T-cell (primary cell): ENCODE measurements around the gene FCHSD2. TPM values are rescaled to one million over a fixed set of nuclear protein-coding genes. Genes with fewer than 3 reads are reported as not detected.
"Not testable (repeated sequence)": the region's sequence is repeated elsewhere in the genome, so short reads cannot be mapped to it uniquely, and the experiment has no call there.

Experiments used
- ATAC-seq, 4 experiments: fragments of 200-7000 bp in 3 of 4; fragments of 150-1000 bp in 1 of 4; cut with Tn5 transposase; replicated peaks in 1 of 4; 1 replicate in 3 of 4; 2 replicates in 1 of 4; pipeline ENCODE4 v1.10.0; 2021; ENCODE audit warnings: moderate library complexity in 3 of 4, mild to moderate bottlenecking in 2 of 4, moderate number of reproducible peaks in 1 of 4
- CTCF ChIA-PET, 2 donors: fragments of 300-600 bp; sonication (Branson Sonifier 250); formaldehyde crosslinking; loops; one replicate each; lab custom pipeline; 2022; ENCODE audit warnings: antibody characterized with exemption in 2 of 2; lab: Charles Lee
- POLR2A ChIA-PET, 2 donors: fragments of 300-600 bp; sonication (Branson Sonifier 250); formaldehyde crosslinking; loops; one replicate each; lab custom pipeline; 2022; ENCODE audit warnings: antibody characterized with exemption in 2 of 2; lab: Charles Lee
- DNase-seq, 35 experiments: peaks; one replicate each; pipeline versions ENCODE4 v3.0.0 to v3.0.0-alpha.2; 2013 to 2023
- H3K27ac ChIP-seq: one replicate; pipeline ENCODE4 v1.5.1; 2013; ENCODE audit warnings: low read length
- H3K27me3 ChIP-seq, 2 experiments: replicated peaks in 1 of 2; 1 replicate in 1 of 2; 2 replicates in 1 of 2; pipeline versions ENCODE4 v1.6.1 to v1.7.0; 2013; ENCODE audit warnings: low read length in 1 of 2, mixed read lengths in 1 of 2; ENCODE audit not compliant: control insufficient read depth in 2 of 2, insufficient read depth in 2 of 2; ENCODE audit errors: extremely low read depth in 1 of 2
- H3K36me3 ChIP-seq, 2 donors: 1 replicate in 1 of 2; 2 replicates in 1 of 2; pipeline versions ENCODE4 v1.6.1 to v1.7.0; 2013; ENCODE audit warnings: low read length in 1 of 2; ENCODE audit not compliant: control insufficient read depth in 2 of 2, insufficient read depth in 1 of 2; ENCODE audit errors: extremely low read depth in 1 of 2
- H3K4me1 ChIP-seq, 2 experiments: 1 replicate in 1 of 2; 2 replicates in 1 of 2; pipeline versions ENCODE4 v1.6.1 to v1.7.0; 2013; ENCODE audit warnings: low read length in 2 of 2, mixed read lengths in 1 of 2; ENCODE audit not compliant: insufficient read depth in 2 of 2, control insufficient read depth in 1 of 2; ENCODE audit errors: extremely low read depth in 1 of 2
- H3K4me3 ChIP-seq, 2 donors: 1 replicate in 1 of 2; 2 replicates in 1 of 2; pipeline versions ENCODE4 v1.5.1 to v1.7.0; 2013; ENCODE audit warnings: mild to moderate bottlenecking in 2 of 2, low read length in 1 of 2, moderate library complexity in 1 of 2; ENCODE audit not compliant: control insufficient read depth in 1 of 2; ENCODE audit errors: extremely low read depth in 1 of 2
- H3K9me3 ChIP-seq: 2 replicates; pipeline ENCODE4 v1.7.0; 2013
- H3K27ac Mint-ChIP-seq, 2 donors: one replicate each; pipeline ENCODE4 v1.8.0; 2020 to 2021; ENCODE audit warnings: mild to moderate bottlenecking in 2 of 2, mixed read lengths in 2 of 2
- H3K27me3 Mint-ChIP-seq, 2 donors: one replicate each; pipeline ENCODE4 v1.8.0; 2021 to 2022; ENCODE audit warnings: mixed read lengths in 2 of 2
- H3K36me3 Mint-ChIP-seq: one replicate; pipeline ENCODE4 v1.8.0; 2021; ENCODE audit warnings: mixed read lengths
- H3K4me1 Mint-ChIP-seq, 3 donors: one replicate each; pipeline ENCODE4 v1.8.0; 2020 to 2022; ENCODE audit warnings: mixed read lengths in 3 of 3, mild to moderate bottlenecking in 1 of 3
- H3K4me3 Mint-ChIP-seq, 3 donors: one replicate each; pipeline ENCODE4 v1.8.0; 2020 to 2022; ENCODE audit warnings: mild to moderate bottlenecking in 3 of 3, mixed read lengths in 3 of 3, moderate library complexity in 3 of 3
- H3K9me3 Mint-ChIP-seq, 3 donors: one replicate each; pipeline ENCODE4 v1.8.0; 2020 to 2022; ENCODE audit warnings: mixed read lengths in 3 of 3
- WGBS: methylation state at CpG from one replicate; pipeline ENCODE4 v1.1.5; 2013; ENCODE audit warnings: missing lambda C conversion rate; ENCODE audit not compliant: insufficient coverage; 5-methylcytosine and 5-hydroxymethylcytosine counted together
- total RNA-seq, 35 experiments: library from RNA in 6 of 35; stranded (reverse) in 6 of 35; fragments of 120-200 nt in 1 of 35; gene quantifications; one replicate each; pipeline versions ENCODE4 v1.2.1 to v1.2.4 and lab custom pipeline; 2013 to 2026

FCHSD2 gene
- total RNA-seq, 5 donors from 2014 or later (not counting 1 experiment from before 2014, with no cell fraction given), result 37.0 to 53.8 (median 46.3) TPM

- DNase-seq (no peak), ATAC-seq (no peak)
- CTCF ChIA-PET, result no interaction called here
- POLR2A ChIA-PET, result no interaction called here
- Histone ChIP-seq H3K4me1 (no peaks in the 10 kb centered on the region), H3K9me3 (no peaks in the 10 kb centered on the region), H3K36me3 (peaks cover 0 to 6% of the 10 kb centered on the region in 2 donors), H3K27ac (no peak overlapping the region), H3K27me3 (no peaks in the 10 kb centered on the region), H3K4me3 (no peak overlapping the region)
- 100% methylated on average over 1 of the region's 5 CpGs for WGBS
- Mint-ChIP-seq H3K9me3 (no peaks in the 10 kb centered on the region), H3K27ac (no peak overlapping the region), H3K4me1 (peaks cover 8 to 10% (median 8%) of the 10 kb centered on the region in 3 donors), H3K4me3 (no peak overlapping the region), H3K27me3 (no peaks in the 10 kb centered on the region), H3K36me3 (peaks cover 27% of the 10 kb centered on the region)
These were observed 220.9 kb downstream of the FCHSD2 start for GRCh38 chr11:72921028-72921716.

DNA sequence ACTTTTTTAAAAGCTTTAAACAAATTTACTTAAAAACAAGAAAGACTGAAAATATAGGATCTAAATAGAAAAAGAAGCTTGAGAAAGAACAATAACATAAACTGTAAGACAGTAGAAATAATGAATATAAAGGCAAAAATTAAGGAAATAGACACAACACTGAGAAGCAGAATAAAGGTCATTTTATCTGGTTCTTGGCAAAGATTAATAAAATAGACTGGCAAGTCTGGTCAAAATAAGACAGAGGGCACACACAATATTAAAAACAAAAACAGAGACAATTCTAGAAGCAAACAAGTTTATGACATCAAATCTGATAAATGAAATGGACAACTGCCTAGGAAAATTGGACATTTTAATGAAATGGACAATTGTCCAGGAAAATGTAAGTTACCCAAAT lies 222.1 kb downstream of the FCHSD2 start:
- ChIA-PET POLR2A (no interaction called here), CTCF (interaction anchor here in 1 of 2 donors (1.4 kb wide), 1 partner anchor 259 kb away, joined by 4 read pairs; no protein-coding TSS in a partner anchor)
- H3K36me3 ChIP-seq, result peaks cover 0 to 6% of the 10 kb centered on the region in 2 donors
- H3K27me3 Mint-ChIP-seq, result no peaks in the 10 kb centered on the region
- DNase-seq (no peak), ATAC-seq (no peak)
- no peaks in the 10 kb centered on the region for H3K9me3 Mint-ChIP-seq
- peaks cover 37% of the 10 kb centered on the region for H3K36me3 Mint-ChIP-seq
- H3K9me3 ChIP-seq, result no peaks in the 10 kb centered on the region
- no peak overlapping the region for H3K4me3 ChIP-seq
- no peak overlapping the region for H3K4me3 Mint-ChIP-seq
- peaks cover 4 to 5% (median 5%) of the 10 kb centered on the region in 3 donors for H3K4me1 Mint-ChIP-seq
- peak overlapping the region in 1 of 2 donors; percentile 10 for H3K27ac Mint-ChIP-seq
- no peaks in the 10 kb centered on the region for H3K27me3 ChIP-seq
- no peaks in the 10 kb centered on the region for H3K4me1 ChIP-seq
- no peak overlapping the region for H3K27ac ChIP-seq

DNA sequence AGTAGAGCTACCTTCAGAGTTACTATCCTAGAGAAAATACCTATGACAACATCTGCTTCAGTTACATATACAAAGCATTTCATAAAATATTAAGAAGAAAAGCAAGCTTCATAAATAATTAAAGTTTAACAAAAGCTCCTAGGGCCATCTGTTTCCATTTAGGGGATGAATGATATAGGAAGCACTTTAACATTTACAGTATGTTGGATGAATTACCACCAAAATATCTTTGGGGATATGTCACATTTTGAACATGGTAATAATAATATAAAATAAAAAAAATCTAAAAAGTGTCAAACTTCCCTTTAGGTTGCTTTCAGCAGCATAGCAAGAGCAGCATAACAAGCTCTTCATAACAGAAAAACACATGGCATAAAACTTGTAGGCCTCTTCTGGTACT lies 223.3 kb downstream of the FCHSD2 start:
- Mint-ChIP-seq H3K9me3 (no peaks in the 10 kb centered on the region), H3K4me3 (no peak overlapping the region), H3K4me1 (no peaks in the 10 kb centered on the region), H3K27me3 (no peaks in the 10 kb centered on the region), H3K36me3 (peaks cover 46% of the 10 kb centered on the region), H3K27ac (no peak overlapping the region)
- no peak overlapping the region for H3K4me3 ChIP-seq
- ChIA-PET CTCF (interaction anchor here in 1 of 2 donors (0.5 to 1.4 kb wide), 3 partner anchors 28 to 260 kb away, joined by 3 to 4 read pairs (median 4); no protein-coding TSS in a partner anchor), POLR2A (no interaction called here)
- DNase-seq, result no peak
- H3K4me1 ChIP-seq, result no peaks in the 10 kb centered on the region
- no peaks in the 10 kb centered on the region for H3K9me3 ChIP-seq
- no peak overlapping the region for H3K27ac ChIP-seq
- no peaks in the 10 kb centered on the region for H3K27me3 ChIP-seq
- no peak for ATAC-seq
- H3K36me3 ChIP-seq, result peaks cover 0 to 6% of the 10 kb centered on the region in 2 donors

DNA sequence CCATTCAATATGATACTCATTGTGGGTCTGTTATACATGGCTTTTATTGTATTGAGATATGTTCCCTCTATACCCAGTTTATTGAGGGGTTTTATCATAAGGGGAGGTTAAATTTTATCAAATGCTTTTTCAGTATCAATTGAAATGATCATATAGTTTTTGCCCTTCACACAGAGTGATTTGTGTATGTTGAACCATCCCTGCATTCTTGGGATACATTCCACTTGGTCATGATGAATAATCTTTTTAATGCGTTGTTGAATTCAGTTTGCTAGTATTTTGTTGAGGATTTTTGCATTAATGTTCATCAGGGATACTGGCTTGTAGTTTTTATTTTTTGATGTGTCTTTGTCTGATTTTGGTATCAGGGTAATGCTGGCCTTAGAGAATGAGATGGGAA lies 229.9 kb downstream of the FCHSD2 start:
- H3K9me3 Mint-ChIP-seq, result peaks cover 6 to 23% (median 15%) of the 10 kb centered on the region in 3 donors
- ATAC-seq, result no peak
- DNase-seq, result no peak
- no peaks in the 10 kb centered on the region for H3K4me1 Mint-ChIP-seq
- no peaks in the 10 kb centered on the region for H3K4me1 ChIP-seq
- ChIA-PET CTCF (no interaction called here), POLR2A (interaction anchor here in 1 of 2 donors (0.7 kb wide), 1 partner anchor 1681 kb away, joined by 3 read pairs; no protein-coding TSS in a partner anchor)
- H3K27me3 Mint-ChIP-seq, result no peaks in the 10 kb centered on the region
- H3K27me3 ChIP-seq, result no peaks in the 10 kb centered on the region
- H3K36me3 ChIP-seq, result peaks cover 2% of the 10 kb centered on the region in 2 donors
- no peak overlapping the region for H3K27ac ChIP-seq
- WGBS, result no CpG with 5 or more reads among the region's 1 CpG
- no peak overlapping the region for H3K4me3 Mint-ChIP-seq
- no peak overlapping the region for H3K4me3 ChIP-seq
- no peak overlapping the region for H3K27ac Mint-ChIP-seq
- H3K9me3 ChIP-seq, result no peaks in the 10 kb centered on the region
- H3K36me3 Mint-ChIP-seq, result peaks cover 60% of the 10 kb centered on the region

DNA sequence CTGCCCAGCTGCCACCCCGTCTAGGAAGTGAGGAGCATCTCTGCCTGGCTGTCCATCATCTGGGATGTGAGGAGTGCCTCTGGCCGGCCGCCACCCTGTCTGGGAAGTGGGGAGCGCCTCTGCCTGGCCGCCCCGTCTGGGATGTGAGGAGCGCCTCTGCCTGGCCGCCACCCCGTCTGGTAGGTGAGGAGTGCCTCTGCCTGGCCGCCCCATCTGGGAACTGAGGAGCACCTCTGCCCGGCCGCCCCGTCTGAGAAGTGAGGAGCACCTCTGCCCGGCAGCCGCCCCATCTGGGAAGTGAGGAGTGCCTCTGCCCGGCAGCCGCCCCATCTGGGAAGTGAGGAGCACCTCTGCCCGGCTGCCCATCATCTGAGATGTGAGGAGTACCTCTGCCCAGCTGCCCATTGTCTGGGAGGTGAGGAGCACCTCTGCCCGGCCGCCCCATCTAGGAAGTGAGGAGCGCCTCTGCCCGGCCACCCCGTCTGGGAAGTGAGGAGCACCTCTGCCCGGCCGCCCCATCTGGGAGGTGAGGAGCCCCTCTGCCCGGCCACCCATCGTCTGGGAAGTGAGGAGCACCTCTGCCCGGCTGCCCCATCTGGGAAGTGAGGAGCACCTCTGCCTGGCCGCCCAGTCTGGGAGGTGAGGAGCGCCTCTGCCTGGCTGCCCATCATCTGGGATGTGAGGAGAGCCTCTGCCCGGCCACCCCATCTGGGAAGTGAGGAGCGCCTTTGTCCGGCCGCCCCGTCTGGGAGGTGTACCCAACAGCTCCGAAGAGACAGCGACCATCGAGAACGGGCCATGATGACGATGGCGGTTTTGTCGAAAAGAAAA lies 232.3 kb downstream of the FCHSD2 start:
- H3K27ac Mint-ChIP-seq, H3K27ac ChIP-seq, H3K4me3 ChIP-seq, H3K36me3 ChIP-seq, DNase-seq, H3K4me1 ChIP-seq, CTCF ChIA-PET, POLR2A ChIA-PET, H3K27me3 Mint-ChIP-seq, H3K4me1 Mint-ChIP-seq, H3K27me3 ChIP-seq, H3K9me3 ChIP-seq, ATAC-seq, H3K4me3 Mint-ChIP-seq: not testable (repeated sequence)
- 97% methylated on average over 27 of the region's 42 CpGs for WGBS
- Mint-ChIP-seq H3K36me3 (peaks cover 64% of the 10 kb centered on the region), H3K9me3 (peaks cover 6 to 23% (median 15%) of the 10 kb centered on the region in 3 donors)

DNA sequence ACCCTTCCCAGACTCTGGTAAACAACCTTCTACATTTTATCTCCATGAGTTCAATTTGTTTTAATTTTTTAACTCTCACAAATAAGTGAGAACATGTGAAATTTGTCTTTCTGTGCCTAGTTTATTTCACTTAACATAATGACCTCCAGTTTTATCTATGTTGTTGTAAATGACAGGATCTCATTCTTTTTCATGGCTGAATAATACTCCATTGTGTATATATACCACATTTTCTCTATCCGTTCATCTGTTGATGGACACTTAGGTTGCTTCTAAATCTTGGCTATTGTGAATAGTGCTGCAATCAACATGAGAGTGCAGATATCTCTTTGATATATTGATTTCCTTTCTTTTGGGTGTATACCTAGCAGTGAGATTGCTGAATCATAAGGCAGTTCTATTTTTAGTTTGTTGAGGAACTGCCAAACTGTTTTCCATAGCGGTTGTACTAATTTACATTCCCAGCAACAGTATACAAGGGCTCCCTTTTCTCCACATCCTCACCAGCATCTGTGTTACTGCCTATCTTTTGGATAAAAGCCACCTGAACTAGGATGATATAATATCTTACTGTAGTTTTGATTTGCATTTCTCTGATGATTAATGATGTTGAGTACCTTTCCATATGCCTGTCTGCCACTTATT lies 234.0 kb downstream of the FCHSD2 start:
- POLR2A ChIA-PET, result no interaction called here

More for the DNA sequence above, 234.0 kb downstream of the FCHSD2 start:
- no peak for ATAC-seq
- H3K9me3 Mint-ChIP-seq, result peaks cover 6 to 23% (median 12%) of the 10 kb centered on the region in 3 donors
- H3K4me1 Mint-ChIP-seq, result no peaks in the 10 kb centered on the region
- no peak overlapping the region for H3K27ac Mint-ChIP-seq
- peaks cover 61% of the 10 kb centered on the region for H3K36me3 Mint-ChIP-seq
- no peaks in the 10 kb centered on the region for H3K9me3 ChIP-seq
- no peak overlapping the region for H3K4me3 Mint-ChIP-seq
- no peaks in the 10 kb centered on the region for H3K27me3 Mint-ChIP-seq
- CTCF ChIA-PET, result interaction anchor here in 1 of 2 donors (0.7 kb wide), 1 partner anchor 186 kb away, joined by 3 read pairs; no protein-coding TSS in a partner anchor
- DNase-seq, result no peak
- peaks cover 2% of the 10 kb centered on the region in 2 donors for H3K36me3 ChIP-seq
- H3K27me3 ChIP-seq, result no peaks in the 10 kb centered on the region
- no peak overlapping the region for H3K27ac ChIP-seq
- no peak overlapping the region for H3K4me3 ChIP-seq
- no CpG with 5 or more reads among the region's 2 CpGs for WGBS
- H3K4me1 ChIP-seq, result no peaks in the 10 kb centered on the region
